Spleen (tissue), 11 donors: ENCODE results near the gene NGFR. TPM values are rescaled to one million over a fixed set of nuclear protein-coding genes. Genes with fewer than 3 reads are reported as not detected.
A peak's percentile ranks its signal among the peaks of the same experiment; 100 is the strongest.

ENCODE experiments used
- DNase-seq: peaks from one replicate; pipeline ENCODE4 v3.0.0-alpha.2; 2020
- H3K27ac ChIP-seq, 8 donors: fragments of 200-600 bp; sonication (generic) in 7 of 8; 1 replicate in 4 of 8; 2 replicates in 4 of 8; pipeline versions ENCODE4 v1.5.0 to v1.8.0; 2016 to 2021; ENCODE audit warnings: inconsistent platforms in 4 of 8, mild to moderate bottlenecking in 4 of 8, moderate library complexity in 1 of 8
- H3K27me3 ChIP-seq, 7 donors: fragments of 200-600 bp; sonication (generic) in 6 of 7; replicated peaks in 1 of 7; 1 replicate in 4 of 7; 2 replicates in 3 of 7; pipeline versions ENCODE4 v1.5.0 to v1.8.0; 2016 to 2021; ENCODE audit warnings: inconsistent platforms in 3 of 7, mild to moderate bottlenecking in 1 of 7
- H3K36me3 ChIP-seq, 6 donors: fragments of 200-600 bp; sonication (generic) in 5 of 6; 1 replicate in 4 of 6; 2 replicates in 2 of 6; pipeline versions ENCODE4 v1.5.0 to v1.8.0; 2016 to 2021; ENCODE audit warnings: inconsistent platforms in 2 of 6
- H3K4me1 ChIP-seq, 6 donors: fragments of 200-600 bp; sonication (generic) in 5 of 6; 1 replicate in 3 of 6; 2 replicates in 3 of 6; pipeline versions ENCODE4 v1.5.0 to v1.8.0; 2016 to 2021; ENCODE audit warnings: inconsistent platforms in 3 of 6
- H3K4me3 ChIP-seq, 8 donors: fragments of 200-600 bp; sonication (generic) in 7 of 8; 1 replicate in 4 of 8; 2 replicates in 4 of 8; pipeline versions ENCODE4 v1.5.0 to v1.8.0; 2016 to 2021; ENCODE audit warnings: inconsistent platforms in 4 of 8, mild to moderate bottlenecking in 4 of 8, moderate library complexity in 2 of 8
- H3K9me3 ChIP-seq, 8 donors: fragments of 200-600 bp; sonication (generic) in 7 of 8; 1 replicate in 4 of 8; 2 replicates in 4 of 8; pipeline versions ENCODE4 v1.5.0 to v1.8.0; 2016 to 2021; ENCODE audit warnings: inconsistent platforms in 4 of 8
- POLR2A ChIP-seq, 3 donors: fragments of 450-650 bp; IDR thresholded peaks; one replicate each; pipeline ENCODE4 v1.5.1; 2017; ENCODE audit warnings: antibody characterized with exemption in 3 of 3, mild to moderate bottlenecking in 1 of 3
- POLR2AphosphoS5 ChIP-seq, 3 donors: sonication (generic); formaldehyde crosslinking; IDR thresholded peaks; one replicate each; pipeline ENCODE4 v1.5.1; 2017; ENCODE audit warnings: antibody characterized with exemption in 3 of 3
- WGBS, 5 donors: extraction: QIAGEN DNeasy Blood & Tissue Kit in 3 of 5; methylation state at CpG; one replicate each; pipeline versions ENCODE4 v1.1.5 to v1.1.7; 2013 to 2018; 5-methylcytosine and 5-hydroxymethylcytosine counted together
- intact Hi-C: fragments of 100-400 bp; cut with DNase I; formaldehyde crosslinking; loops from one replicate; pipeline ENCODE4 v1.15.0; 2023; ENCODE audit warnings: low total_unique reads
- polyA plus RNA-seq, 3 donors: library from polyadenylated mRNA; stranded (reverse); fragments of 200-250 nt; gene quantifications; one replicate each; pipeline ENCODE4 v1.2.1, GENCODE V29; 2013
- total RNA-seq, 7 donors: library from RNA; depleted of rRNA in 3 of 7; stranded (reverse); fragments of >200 nt in 3 of 7; fragmentation: NEBNext Ultra II Directional in 4 of 7; extraction: Animal tissue kit (Norgen Biotek cat#: 25700) in 4 of 7; gene quantifications; one replicate each; pipeline versions ENCODE4 v1.1.0 to v1.2.1, GENCODE V29; 2016 to 2021
- TF ChIP-seq, protein P1 (sequence below), 11 experiments: fragments of 200-600 bp in 7 of 11; fragments of 450-650 bp in 4 of 11; sonication (generic) in 4 of 11; IDR thresholded peaks in 8 of 11; conservative IDR thresholded peaks in 3 of 11; 1 replicate in 7 of 11; 2 replicates in 4 of 11; pipeline versions ENCODE4 v1.4.0 to v1.8.0; 2016 to 2021; ENCODE audit warnings: antibody characterized with exemption in 11 of 11, inconsistent platforms in 4 of 11, mild to moderate bottlenecking in 1 of 11
- donor health status: healthy with polysubstance abuse.
- donor health status: DM: no; HTN: no; CAD: no; lungs with moderate emphysema.
- donor health status: DM: no; HTN: no; CAD: no.
- donor health status: Bipolar disorder and iron deficiency.
- donor health status: healthy.
- donor health status: DM: no; HTN: no; CAD: no.
- donor health status: DM: yes; HTN: yes; CAD: no.

The NGFR gene
- total and polyA plus RNA-seq, 10 donors, result 4.1 to 36.8 (median 13.9) TPM

DNA sequence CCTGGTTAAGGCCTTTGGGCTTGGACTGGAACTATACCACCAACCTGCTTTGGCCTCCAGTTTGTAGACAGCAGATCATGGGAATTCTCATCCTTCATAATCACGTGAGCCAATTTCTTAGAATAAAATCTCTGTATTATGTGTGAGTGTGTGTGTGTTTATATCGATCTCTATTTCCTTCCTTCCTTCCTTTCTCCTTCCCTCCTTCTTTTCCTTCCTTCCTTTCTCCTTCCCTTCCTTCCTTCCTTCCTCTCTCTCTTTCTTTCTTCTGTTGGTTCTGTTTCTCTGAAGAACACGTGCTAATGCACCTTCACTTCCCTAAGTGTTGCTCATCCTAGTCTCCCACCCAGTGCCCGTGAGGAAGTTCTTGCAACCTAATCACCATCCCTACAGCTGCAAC is 44.9 kb upstream of the NGFR start:
- H3K4me3 ChIP-seq, result no peak overlapping the region
- DNase-seq, result no peak
- no peaks in the 10 kb centered on the region for H3K36me3 ChIP-seq
- peaks cover 3 to 38% (median 18%) of the 10 kb centered on the region in 6 donors for H3K4me1 ChIP-seq
- H3K27me3 ChIP-seq, result peaks cover 0 to 9% (median 0%) of the 10 kb centered on the region in 7 donors
- H3K27ac ChIP-seq, result no peak overlapping the region
- WGBS, 5 donors, result 48 to 57% (median 54%) methylated on average over 4 of the region's 4 CpGs
- intact Hi-C loops, result no loop called here
- no peaks in the 10 kb centered on the region for H3K9me3 ChIP-seq
- no peak for TF ChIP-seq POLR2A (IDR thresholded peaks at IDR 0.05)
- TF ChIP-seq POLR2AphosphoS5 (IDR thresholded peaks at IDR 0.05), result no peak
- TF ChIP-seq, protein P1, sequence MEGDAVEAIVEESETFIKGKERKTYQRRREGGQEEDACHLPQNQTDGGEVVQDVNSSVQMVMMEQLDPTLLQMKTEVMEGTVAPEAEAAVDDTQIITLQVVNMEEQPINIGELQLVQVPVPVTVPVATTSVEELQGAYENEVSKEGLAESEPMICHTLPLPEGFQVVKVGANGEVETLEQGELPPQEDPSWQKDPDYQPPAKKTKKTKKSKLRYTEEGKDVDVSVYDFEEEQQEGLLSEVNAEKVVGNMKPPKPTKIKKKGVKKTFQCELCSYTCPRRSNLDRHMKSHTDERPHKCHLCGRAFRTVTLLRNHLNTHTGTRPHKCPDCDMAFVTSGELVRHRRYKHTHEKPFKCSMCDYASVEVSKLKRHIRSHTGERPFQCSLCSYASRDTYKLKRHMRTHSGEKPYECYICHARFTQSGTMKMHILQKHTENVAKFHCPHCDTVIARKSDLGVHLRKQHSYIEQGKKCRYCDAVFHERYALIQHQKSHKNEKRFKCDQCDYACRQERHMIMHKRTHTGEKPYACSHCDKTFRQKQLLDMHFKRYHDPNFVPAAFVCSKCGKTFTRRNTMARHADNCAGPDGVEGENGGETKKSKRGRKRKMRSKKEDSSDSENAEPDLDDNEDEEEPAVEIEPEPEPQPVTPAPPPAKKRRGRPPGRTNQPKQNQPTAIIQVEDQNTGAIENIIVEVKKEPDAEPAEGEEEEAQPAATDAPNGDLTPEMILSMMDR (IDR thresholded peaks at IDR 0.05 in 8 of 11, conservative IDR thresholded peaks at IDR 0.05 in 3 of 11), result no peak

DNA sequence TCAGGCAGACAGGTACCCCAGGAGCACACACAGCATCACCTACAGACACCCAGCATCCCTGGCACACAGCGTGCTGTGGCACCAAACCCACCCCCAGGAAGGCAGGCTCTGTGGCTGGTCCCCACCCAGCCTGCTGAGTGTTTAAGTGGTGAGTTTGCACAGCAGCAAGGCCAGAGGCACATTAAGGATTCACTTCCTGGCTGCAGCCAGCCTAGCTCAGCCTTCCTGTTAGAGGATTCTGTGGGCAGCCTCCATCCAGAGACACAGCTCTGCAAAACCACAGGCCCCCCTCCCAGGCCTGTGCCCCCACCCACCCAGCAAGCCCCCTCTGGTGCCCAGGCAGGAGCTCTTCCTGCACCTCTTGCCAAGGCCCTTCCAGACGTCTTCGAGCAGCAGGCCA is 44.4 kb upstream of the NGFR start:
- Histone ChIP-seq H3K36me3 (no peaks in the 10 kb centered on the region), H3K4me3 (no peak overlapping the region), H3K27me3 (peaks cover 0 to 10% (median 0%) of the 10 kb centered on the region in 7 donors), H3K9me3 (no peaks in the 10 kb centered on the region), H3K27ac (no peak overlapping the region), H3K4me1 (peaks cover 3 to 38% (median 18%) of the 10 kb centered on the region in 6 donors)
- intact Hi-C loops, result no loop called here
- TF ChIP-seq POLR2AphosphoS5 (IDR thresholded peaks at IDR 0.05) (no peak), POLR2A (IDR thresholded peaks at IDR 0.05) (no peak)
- TF ChIP-seq, protein P1 (IDR thresholded peaks at IDR 0.05 in 8 of 11, conservative IDR thresholded peaks at IDR 0.05 in 3 of 11), result no peak
- no peak for DNase-seq
- WGBS, 5 donors, result 14 to 30% (median 20%) methylated on average over 2 to 3 of the region's 3 CpGs

DNA sequence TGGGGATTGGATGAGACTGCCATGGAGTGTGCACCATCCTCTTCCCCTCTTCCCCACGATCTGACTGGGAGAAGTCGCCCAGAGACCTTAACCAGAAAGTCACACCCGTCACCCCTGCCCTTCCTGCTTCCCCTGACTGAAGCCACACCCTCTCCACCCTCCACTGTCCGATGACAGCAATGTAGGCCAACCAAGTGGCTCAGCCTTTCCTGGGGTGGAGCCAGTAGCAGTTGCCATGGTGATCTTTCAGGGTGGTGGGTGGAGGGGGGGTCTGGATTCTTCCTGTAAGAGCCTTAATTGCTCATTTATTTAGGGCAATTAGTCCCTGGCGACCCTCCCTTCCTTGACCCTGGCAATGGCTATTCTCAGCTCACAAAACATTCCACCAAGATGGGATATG is 42.9 kb upstream of the NGFR start:
- intact Hi-C loops, result no loop called here
- Histone ChIP-seq H3K4me3 (no peak overlapping the region), H3K36me3 (no peaks in the 10 kb centered on the region), H3K9me3 (no peaks in the 10 kb centered on the region), H3K27ac (peak overlapping the region in 2 of 8 donors; percentile 0 to 45), H3K4me1 (peaks cover 3 to 38% (median 18%) of the 10 kb centered on the region in 6 donors), H3K27me3 (peaks cover 0 to 21% (median 0%) of the 10 kb centered on the region in 7 donors)
- DNase-seq, result no peak
- no peak for TF ChIP-seq POLR2AphosphoS5 (IDR thresholded peaks at IDR 0.05)
- TF ChIP-seq, protein P1 (IDR thresholded peaks at IDR 0.05 in 8 of 11, conservative IDR thresholded peaks at IDR 0.05 in 3 of 11), result no peak
- no peak for TF ChIP-seq POLR2A (IDR thresholded peaks at IDR 0.05)
- 28 to 56% (median 35%) methylated on average over 4 to 5 of the region's 5 CpGs for WGBS, 5 donors

DNA sequence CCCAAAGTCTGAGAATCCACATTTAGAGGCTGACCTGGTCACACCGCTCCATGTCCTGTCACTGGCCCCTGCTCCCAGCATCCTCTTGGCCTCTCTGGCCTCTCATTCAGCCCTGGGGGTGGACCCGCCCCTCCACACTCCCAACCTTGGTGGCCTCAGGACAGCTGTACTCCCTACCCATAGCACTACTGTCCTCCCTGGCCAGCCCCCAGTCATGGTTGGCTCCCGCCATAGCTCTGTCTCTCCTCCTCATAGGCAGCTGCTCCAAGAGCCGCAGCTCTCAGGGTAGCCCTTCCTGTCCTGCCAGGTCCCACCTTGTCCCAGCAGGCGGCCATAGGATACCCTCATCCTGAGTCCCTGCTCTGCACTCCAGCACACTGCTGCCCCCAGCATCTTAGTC is 42.4 kb upstream of the NGFR start:
- Histone ChIP-seq H3K4me1 (peaks cover 3 to 38% (median 18%) of the 10 kb centered on the region in 6 donors), H3K36me3 (no peaks in the 10 kb centered on the region), H3K27ac (no peak overlapping the region), H3K27me3 (peaks cover 0 to 26% (median 0%) of the 10 kb centered on the region in 7 donors), H3K9me3 (no peaks in the 10 kb centered on the region), H3K4me3 (no peak overlapping the region)
- 79 to 96% (median 87%) methylated on average over 5 of the region's 5 CpGs for WGBS, 5 donors
- TF ChIP-seq POLR2A (IDR thresholded peaks at IDR 0.05) (no peak), POLR2AphosphoS5 (IDR thresholded peaks at IDR 0.05) (peak in 1 of 3 donors; percentile 51)
- DNase-seq, result no peak
- intact Hi-C loops, result no loop called here
